ENCODE measurements around the gene STAT3. TPM values are rescaled to one million over a fixed set of nuclear protein-coding genes. Genes with fewer than 3 reads are reported as not detected.
"Not testable (repeated sequence)": the region's sequence is repeated elsewhere in the genome, so short reads cannot be mapped to it uniquely, and the experiment has no call there.

STAT3 gene
- polyA plus RNA-seq, 1 donor = 65.2 TPM

- no peak for DNase-seq
Measured at GRCh38 chr17:42410319-42410685, 22.1 kb upstream of the STAT3 start.

- DNase-seq = no peak
Measured at GRCh38 chr17:42409523-42410318, 21.5 kb upstream of the STAT3 start.

- no peak for DNase-seq
Measured at GRCh38 chr17:42408061-42408460, 19.8 kb upstream of the STAT3 start.

GRCh38 chr17:42407289-42407836, 19.1 kb upstream of the STAT3 start:
- DNase-seq = peak; percentile 37

- no peak for DNase-seq
Measured at GRCh38 chr17:42406615-42407288, 18.5 kb upstream of the STAT3 start.

- DNase-seq = peak; percentile 59
Measured at GRCh38 chr17:42405963-42406495, 17.8 kb upstream of the STAT3 start.

- DNase-seq = no peak
Measured at GRCh38 chr17:42405076-42405475, 16.8 kb upstream of the STAT3 start.

- no peak for DNase-seq
Measured at GRCh38 chr17:42404326-42405055, 16.2 kb upstream of the STAT3 start.

- no peak for DNase-seq
Measured at GRCh38 chr17:42403150-42403549, 14.9 kb upstream of the STAT3 start.

GRCh38 chr17:42402117-42402516, 13.9 kb upstream of the STAT3 start:
- DNase-seq = no peak

- DNase-seq = not testable (repeated sequence)
Measured at GRCh38 chr17:42400844-42401375, 12.7 kb upstream of the STAT3 start.

GRCh38 chr17:42399948-42400843, 12.0 kb upstream of the STAT3 start:
- DNase-seq = no peak

- no peak for DNase-seq
Measured at GRCh38 chr17:42399121-42399520, 10.9 kb upstream of the STAT3 start.

- not testable (repeated sequence) for DNase-seq
Measured at GRCh38 chr17:42395601-42396000, 7.4 kb upstream of the STAT3 start.

- no peak for DNase-seq
Measured at GRCh38 chr17:42394838-42395237, 6.6 kb upstream of the STAT3 start.

- DNase-seq = no peak
Measured at GRCh38 chr17:42392692-42393415, 4.6 kb upstream of the STAT3 start.

GRCh38 chr17:42391439-42391838, 3.2 kb upstream of the STAT3 start:
- not testable (repeated sequence) for DNase-seq

GRCh38 chr17:42389899-42390298, 1.7 kb upstream of the STAT3 start:
- DNase-seq = no peak

GRCh38 chr17:42389135-42389417, 834 bp upstream of the STAT3 start:
- no peak for DNase-seq

GRCh38 chr17:42387661-42388380, 421 bp downstream of the STAT3 start:
- DNase-seq = peak; percentile 29

All from left kidney (tissue), 2 donors.